HFF-Myc (cell line): ENCODE measurements around the gene EIF2B1.
A peak's percentile ranks its signal among the peaks of the same experiment; 100 is the strongest.

Experiments
- DNase-seq: peaks from one replicate; pipeline ENCODE4 v3.0.0-alpha.2; 2011; ENCODE audit warnings: low read depth; ENCODE audit errors: extremely low read depth
- H3K4me3 ChIP-seq: replicated peaks from 2 replicates; pipeline ENCODE4 v1.5.1; 2011; ENCODE audit warnings: low read depth, mild to moderate bottlenecking, control low read depth, low read length
- CTCF ChIP-seq: IDR thresholded peaks from 2 replicates; pipeline ENCODE4 v1.5.1; 2012; ENCODE audit warnings: mild to moderate bottlenecking, low read depth, low read length, control low read depth; ENCODE audit errors: missing control alignments

The EIF2B1 gene

GRCh38 chr12:123633379-123634141, at the start of gene EIF2B1, which contains the start of gene GTF2H3:
TSS of gene EIF2B1 (minus strand) at chr12:123633686. CDS start at chr12:123633557, 129 bp downstream.
TSS of gene GTF2H3 (plus strand) at chr12:123633829. CDS start at chr12:123633860, 31 bp downstream.
- no peak for TF ChIP-seq CTCF
- peak; percentile 95 for DNase-seq
- peak within 1 kb of the TSS; percentile 88 for H3K4me3 ChIP-seq

GRCh38 chr12:123681605-123682004, 48.1 kb upstream of the EIF2B1 start:
- TF ChIP-seq CTCF: no peak
- DNase-seq: no peak
- H3K4me3 ChIP-seq: no peak overlapping the region

- no peak for TF ChIP-seq CTCF
- no peak for DNase-seq
- H3K4me3 ChIP-seq: no peak overlapping the region
These were observed 45.5 kb upstream of the EIF2B1 start for GRCh38 chr12:123678981-123679380.

- TF ChIP-seq CTCF: no peak
- DNase-seq: no peak
- no peak overlapping the region for H3K4me3 ChIP-seq
These were observed 43.3 kb upstream of the EIF2B1 start for GRCh38 chr12:123676616-123677320.

GRCh38 chr12:123675436-123675835, 42.0 kb upstream of the EIF2B1 start:
- no peak for TF ChIP-seq CTCF
- DNase-seq: no peak
- H3K4me3 ChIP-seq: no peak overlapping the region

- DNase-seq: no peak
- TF ChIP-seq CTCF: no peak
- H3K4me3 ChIP-seq: peak overlapping the region; percentile 85
These were observed 38.4 kb upstream of the EIF2B1 start for GRCh38 chr12:123671876-123672275.
